NCI-H187 (cell line): ENCODE measurements around the gene ACP6.

Experiments used
- DNase-seq, 2 experiments: peaks; one replicate each; lab custom pipeline; 2025; lab: John Stamatoyannopoulos, UW

Gene ACP6

GRCh38 chr1:147651466-147651865 lies 18.9 kb downstream of the ACP6 start:
- DNase-seq: no peak

DNA sequence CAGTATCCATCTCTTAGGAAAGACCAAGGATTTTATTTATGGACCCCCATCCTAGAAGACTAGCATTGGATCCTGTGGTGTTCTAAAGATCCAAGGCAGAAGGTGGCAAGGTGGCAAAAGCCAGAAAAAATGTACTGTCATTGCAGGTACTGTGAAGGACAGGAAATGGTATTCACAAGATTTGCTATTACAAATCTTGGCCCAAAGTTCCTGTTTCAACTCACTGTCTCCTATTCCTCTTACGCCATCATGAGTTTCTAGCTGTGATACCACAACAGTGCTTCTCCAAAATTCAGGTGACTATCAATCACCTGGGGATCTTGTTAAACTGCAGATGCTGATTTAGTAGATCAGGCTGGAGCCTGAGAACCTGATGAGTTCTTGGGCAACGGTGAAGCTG lies 21.4 kb downstream of the ACP6 start:
- no peak for DNase-seq

DNA sequence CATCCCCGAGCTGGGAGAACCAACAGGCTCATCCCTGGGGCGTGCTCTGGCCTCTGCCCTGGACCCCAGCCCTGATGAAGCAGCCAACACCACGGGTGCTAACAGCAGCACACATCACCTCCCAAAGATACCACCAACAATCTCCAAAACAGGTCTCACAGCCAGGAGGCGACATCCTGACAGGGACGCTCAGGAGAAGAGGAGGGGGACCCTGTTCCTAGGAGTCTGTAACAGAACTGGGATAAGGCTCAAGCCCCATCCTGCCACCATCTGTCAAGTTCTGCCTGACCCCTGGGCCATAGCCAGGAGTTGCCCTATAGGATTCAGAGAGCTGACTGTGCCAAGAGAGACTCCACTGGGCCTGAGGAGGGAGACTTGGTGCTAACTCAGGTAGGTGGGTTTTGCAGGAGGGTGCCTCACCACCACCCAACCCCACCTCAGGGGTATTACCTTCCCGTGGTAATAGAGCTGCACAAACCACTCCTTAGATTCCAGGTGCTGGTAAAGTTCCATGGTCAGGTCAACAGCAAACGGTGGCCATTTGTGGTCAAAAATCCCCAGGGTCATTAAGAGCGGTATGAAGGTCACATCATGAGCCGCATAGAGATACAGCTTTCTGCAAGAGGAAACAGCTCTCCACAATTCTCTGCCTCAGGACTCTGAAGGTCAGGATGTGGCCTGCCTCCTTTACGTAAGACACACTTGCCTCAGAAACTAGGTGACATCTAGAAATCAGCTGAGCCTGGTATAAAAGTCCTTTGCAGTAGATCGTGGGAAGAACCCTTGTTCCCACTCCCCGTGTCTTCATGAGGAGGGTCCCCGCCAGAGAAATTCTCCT lies 22.3 kb downstream of the ACP6 start:
- no peak for DNase-seq

DNA sequence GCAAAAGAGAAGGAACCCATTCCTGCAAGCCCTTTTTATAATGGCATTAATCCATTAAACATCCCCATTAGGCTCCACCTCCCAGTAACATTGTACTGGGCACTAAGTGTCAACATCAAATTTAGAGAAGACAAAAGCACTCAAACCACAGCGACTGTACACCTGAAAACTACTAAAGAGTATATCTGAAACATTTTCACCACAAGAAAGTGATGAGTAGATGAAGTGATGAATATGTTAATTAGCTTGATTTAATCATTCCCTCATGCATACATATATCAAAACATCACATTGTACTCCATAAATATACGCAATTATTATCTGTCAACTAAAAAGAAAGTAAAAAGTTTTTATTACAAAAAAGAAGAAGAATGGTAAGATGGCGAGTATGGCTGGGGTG lies 26.4 kb downstream of the ACP6 start:
- DNase-seq: no peak

GRCh38 chr1:147641695-147642592 lies 28.4 kb downstream of the ACP6 start:
- peak; percentile 34 to 83 for DNase-seq

DNA sequence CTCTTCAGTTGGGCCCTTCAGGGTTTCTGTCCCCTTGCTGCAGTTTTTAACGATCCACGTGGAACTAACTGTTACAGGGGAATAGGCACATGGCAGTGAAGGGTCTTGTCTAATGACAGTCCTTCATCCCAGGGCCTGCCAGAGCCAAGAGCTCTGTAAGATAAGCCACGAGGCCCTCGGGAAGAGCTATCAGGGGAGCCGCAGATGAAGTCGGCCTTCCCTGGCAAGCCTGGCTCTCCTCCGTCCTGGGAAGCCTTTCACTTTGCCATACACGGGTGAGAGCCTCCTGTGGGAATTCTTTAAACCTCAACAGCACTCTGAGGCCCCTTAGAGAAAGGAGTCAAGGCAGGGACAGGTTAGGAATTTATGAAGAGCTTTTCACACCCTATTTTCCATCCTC lies 29.0 kb downstream of the ACP6 start:
- DNase-seq: peak in 1 of 2 experiments; percentile 91

- DNase-seq: peak; percentile 91 to 92
These were observed 29.7 kb downstream of the ACP6 start for GRCh38 chr1:147640553-147641165.

DNA sequence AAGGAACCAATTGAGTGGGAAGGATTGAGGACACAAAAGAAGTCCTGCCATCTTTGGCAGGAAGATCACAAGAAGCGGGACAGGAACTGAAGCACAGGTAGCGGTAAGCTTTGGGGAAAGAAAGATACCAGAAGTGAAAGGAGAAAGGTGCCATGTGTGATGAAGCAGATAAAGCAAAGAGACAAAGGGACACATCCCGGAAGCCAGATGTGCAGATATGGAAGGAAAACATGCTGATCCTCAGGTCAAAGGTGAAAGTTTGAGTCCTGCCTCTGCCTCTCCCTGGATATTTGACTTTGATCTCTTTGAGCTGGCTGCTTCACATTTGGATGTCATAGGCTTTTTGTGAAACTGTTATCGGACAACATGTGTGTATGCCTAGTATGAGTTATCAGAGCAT lies 34.0 kb downstream of the ACP6 start:
- DNase-seq: no peak

- no peak for DNase-seq
These were observed 35.0 kb downstream of the ACP6 start for GRCh38 chr1:147635342-147635741.

DNA sequence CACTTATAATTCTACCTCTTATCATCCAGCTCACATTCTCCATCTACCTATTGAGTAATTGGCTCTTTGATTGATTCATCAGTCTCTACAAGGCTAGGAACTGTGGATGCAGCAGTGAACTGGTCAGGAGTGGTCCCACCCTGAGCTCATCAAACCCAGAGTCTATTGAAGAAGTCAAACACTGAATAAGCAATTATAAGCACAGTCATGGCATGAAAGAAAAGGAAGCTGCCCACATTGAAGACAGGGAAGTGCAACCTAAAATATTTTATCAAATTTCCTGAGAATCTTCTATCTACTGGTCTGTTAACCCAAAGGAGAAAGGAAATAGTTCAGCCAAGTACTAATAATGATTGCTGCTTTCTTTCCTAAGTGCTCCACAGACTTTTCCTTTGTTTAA lies 35.7 kb downstream of the ACP6 start:
- no peak for DNase-seq

DNA sequence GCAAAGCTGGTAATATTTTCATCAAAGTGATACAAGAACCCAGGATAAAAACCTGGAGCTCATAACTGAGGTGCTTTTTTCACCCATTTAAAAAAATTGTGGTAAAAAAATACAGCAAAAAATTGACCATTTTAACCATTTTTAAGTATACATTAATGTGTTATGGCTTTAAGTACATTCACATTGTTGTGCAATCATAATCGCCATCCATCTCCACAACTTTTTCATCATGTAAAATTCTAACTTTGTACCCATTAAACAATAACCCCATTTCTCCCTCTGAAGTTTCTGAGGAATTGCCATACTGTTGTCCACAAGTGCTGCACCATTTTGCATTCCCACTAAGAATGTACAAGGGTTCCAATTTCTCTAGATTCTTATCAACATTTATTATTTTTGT lies 36.6 kb downstream of the ACP6 start:
- no peak for DNase-seq

- no peak for DNase-seq
These were observed 38.5 kb downstream of the ACP6 start for GRCh38 chr1:147631839-147632238.

DNA sequence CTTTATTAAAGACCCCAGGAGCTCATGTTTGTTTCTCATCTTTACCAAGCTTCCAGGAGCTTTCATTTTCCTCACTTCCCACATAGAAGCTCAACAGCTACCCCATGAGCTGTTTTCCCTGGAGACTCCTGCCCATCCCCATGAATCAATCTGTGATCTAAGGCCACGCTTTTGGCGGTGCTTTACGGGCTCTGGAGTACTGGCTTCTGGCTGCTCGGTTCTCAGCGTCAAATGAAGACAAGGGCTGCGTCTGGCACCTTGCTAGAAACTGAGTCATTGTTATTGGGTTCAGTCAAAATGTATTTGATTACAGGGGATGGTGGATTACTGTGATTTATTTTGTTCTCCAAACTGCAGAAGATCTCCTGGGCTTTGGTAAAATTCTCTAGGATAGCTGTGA lies 39.9 kb downstream of the ACP6 start:
- DNase-seq: no peak

DNA sequence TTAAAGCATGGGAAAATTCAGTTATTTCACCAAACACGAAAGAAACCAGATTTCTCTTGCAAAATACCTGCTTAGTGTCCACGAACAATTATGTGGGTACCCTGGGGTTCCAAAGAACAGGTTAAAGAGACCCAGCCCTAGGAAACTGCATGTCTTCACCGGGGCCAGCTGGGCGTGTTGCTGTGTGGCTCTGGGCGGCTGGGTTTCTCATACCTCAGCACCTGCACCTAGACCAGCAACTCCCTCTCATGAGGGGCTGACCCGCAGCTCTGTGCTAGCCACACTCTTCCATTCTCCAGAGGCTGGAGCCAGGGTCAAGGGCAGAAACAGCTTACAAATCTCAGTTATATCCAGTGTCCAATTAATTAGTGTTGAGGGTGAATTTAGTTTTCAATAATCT lies 40.3 kb downstream of the ACP6 start:
- no peak for DNase-seq

DNA sequence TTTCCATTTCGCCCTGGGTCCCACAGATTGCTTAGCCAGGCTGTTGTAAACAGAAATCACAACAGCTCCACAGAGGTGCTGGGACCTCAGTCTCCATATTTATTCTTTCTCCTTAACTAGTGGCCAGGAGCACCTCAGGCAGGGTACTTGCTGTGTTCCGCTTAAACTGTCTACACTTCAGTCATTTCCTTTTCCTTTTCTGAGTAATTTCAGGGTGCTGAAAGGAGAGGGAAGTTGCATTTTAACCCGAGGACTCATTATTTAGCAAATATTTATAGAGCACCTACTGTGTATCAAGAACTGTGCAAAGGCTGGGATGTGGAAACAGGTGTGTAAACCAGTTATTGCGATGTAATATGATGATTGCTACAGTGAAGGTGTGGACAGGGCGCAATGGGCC lies 41.9 kb downstream of the ACP6 start:
- no peak for DNase-seq

GRCh38 chr1:147627435-147628110 lies 42.8 kb downstream of the ACP6 start:
- DNase-seq: peak; percentile 29 to 68

DNA sequence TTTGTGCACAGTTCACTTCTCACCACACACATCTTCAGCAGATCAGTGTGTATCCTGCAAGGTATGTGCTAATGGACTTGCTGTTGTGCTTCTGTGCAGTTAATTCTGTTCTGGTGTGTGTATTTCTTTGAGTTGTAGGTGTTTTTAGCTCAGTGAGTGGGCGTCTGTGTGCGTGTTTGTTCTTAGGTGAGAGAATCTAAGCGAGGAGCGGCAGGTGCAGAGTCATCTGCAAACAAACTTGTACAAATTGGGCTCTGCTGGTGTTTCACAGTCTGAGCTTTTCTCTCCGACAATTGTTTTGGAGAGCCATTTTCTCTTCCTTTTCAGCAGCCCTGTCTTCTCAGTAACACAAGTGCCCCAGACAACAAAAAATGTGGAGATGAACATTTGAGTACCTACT lies 43.6 kb downstream of the ACP6 start:
- peak; percentile 65 to 73 for DNase-seq

GRCh38 chr1:147626291-147626690 lies 44.0 kb downstream of the ACP6 start:
- no peak for DNase-seq

DNA sequence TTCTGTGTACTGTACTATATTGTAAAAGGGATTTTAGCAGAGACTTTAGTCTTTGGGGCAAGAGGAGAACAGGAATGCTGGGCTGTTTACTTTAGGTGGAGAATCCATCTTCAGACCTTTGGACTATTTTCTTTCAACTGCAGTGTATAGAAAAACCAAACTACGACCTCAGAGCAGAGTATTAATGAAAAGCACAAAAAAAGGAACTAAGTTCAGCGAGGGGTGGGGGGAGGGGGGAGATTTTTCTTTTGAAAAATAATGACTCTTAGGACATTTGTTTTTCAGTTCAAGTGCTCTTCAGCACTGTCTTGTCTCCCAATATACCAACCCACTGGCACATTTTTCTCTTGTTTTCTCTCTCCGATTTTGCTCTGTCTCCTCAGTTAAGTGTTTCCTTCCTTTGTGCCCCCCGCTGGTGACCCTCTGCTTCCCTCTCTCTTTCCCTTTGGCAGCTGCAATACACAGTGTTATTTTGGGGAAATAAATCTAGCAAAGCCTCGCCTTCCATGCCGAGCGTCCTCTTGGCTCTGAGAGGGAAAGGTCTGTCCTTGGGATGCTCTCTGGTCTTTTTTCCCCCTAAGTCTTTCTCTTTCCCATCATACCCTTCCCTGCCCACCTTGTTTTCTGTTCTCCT lies 44.8 kb downstream of the ACP6 start:
- DNase-seq: peak in 1 of 2 experiments; percentile 24

GRCh38 chr1:147624529-147624928 lies 45.8 kb downstream of the ACP6 start:
- no peak for DNase-seq

DNA sequence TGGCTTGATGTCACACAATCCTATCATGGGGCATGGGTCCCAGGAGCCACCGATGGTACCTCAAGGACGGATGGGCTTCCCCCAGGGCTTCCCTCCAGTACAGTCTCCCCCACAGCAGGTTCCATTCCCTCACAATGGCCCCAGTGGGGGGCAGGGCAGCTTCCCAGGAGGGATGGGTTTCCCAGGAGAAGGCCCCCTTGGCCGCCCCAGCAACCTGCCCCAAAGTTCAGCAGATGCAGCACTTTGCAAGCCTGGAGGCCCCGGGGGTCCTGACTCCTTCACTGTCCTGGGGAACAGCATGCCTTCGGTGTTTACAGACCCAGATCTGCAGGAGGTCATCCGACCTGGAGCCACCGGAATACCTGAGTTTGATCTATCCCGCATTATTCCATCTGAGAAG lies 46.3 kb downstream of the ACP6 start:
- DNase-seq: no peak

DNA sequence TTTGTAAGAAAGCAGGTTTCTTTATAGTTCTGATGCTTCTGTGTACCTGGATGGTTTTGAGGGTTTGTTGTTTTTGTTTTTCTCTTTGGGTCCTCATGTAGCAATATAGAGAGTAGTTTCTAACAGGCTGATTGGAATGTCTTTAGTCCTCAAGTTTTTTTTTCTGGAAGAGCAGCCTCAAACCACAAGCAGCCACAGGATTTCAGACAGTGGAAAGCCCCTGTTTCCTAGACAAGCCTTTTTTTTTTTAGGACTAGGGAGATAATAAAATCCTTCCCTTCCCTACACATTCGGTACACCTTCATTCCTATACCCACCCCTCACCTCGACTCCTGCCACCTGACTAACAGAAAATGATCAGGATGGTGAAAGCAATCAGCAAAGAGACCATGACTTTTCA lies 47.6 kb downstream of the ACP6 start:
- DNase-seq: no peak
